Measurements from ENCODE around the gene TAF4. TPM values are rescaled to one million over a fixed set of nuclear protein-coding genes. Genes with fewer than 3 reads are reported as not detected.

Gene TAF4
- total and polyA plus RNA-seq, 8 donors: 14.1 to 21.0 (median 17.1) TPM

DNA sequence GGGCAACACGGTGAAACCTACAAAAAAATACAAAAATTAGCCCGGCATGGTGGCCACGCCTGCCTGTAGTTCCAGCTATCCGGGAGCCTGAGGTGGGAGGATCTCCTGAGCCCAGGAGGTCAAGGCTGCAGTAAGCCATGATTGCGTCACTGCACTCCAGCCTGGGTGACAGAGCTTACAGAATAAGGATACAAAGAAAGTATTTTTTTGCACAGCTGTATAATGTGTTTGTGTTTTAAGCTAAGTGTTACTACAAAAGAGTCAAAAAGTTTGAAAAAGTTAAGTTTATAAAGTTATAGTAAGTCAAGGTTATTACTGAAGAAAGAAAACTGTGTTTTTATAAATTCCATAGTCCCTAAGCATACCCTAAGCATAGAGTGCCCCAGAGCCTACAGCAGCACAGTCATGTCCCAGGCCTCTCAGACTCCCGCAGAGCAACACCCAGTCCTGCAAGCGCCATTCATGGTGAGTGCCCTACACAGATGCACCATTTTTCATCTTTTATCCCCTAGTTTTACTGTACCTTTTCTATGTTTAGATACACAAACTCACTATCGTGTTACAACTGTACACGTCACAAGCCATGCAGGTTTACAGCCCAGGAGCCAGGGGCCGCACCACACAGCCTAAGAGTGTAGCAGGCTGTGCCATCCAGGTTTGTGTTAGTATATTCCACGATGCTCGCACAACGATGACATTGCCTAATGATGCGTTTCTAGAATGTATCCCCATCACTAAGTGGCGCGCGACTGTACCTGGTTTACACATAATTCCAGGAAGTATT, 22.4 kb downstream of the TAF4 start:
- Histone ChIP-seq H3K4me1 (peaks cover 0 to 23% of the 10 kb centered on the region in 2 donors), H3K27me3 (no peaks in the 10 kb centered on the region), H3K36me3 (no peaks in the 10 kb centered on the region), H3K9me3 (no peaks in the 10 kb centered on the region), H3K27ac (no peak overlapping the region), H3K4me3 (no peak overlapping the region)
- ATAC-seq (peak; percentile 85), DNase-seq (peak in 1 of 4 donors; percentile 22)
- TF ChIP-seq, protein P1, sequence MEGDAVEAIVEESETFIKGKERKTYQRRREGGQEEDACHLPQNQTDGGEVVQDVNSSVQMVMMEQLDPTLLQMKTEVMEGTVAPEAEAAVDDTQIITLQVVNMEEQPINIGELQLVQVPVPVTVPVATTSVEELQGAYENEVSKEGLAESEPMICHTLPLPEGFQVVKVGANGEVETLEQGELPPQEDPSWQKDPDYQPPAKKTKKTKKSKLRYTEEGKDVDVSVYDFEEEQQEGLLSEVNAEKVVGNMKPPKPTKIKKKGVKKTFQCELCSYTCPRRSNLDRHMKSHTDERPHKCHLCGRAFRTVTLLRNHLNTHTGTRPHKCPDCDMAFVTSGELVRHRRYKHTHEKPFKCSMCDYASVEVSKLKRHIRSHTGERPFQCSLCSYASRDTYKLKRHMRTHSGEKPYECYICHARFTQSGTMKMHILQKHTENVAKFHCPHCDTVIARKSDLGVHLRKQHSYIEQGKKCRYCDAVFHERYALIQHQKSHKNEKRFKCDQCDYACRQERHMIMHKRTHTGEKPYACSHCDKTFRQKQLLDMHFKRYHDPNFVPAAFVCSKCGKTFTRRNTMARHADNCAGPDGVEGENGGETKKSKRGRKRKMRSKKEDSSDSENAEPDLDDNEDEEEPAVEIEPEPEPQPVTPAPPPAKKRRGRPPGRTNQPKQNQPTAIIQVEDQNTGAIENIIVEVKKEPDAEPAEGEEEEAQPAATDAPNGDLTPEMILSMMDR (IDR thresholded peaks at IDR 0.05): no peak
- intact Hi-C loops (cut with DNase I): no loop called here

DNA sequence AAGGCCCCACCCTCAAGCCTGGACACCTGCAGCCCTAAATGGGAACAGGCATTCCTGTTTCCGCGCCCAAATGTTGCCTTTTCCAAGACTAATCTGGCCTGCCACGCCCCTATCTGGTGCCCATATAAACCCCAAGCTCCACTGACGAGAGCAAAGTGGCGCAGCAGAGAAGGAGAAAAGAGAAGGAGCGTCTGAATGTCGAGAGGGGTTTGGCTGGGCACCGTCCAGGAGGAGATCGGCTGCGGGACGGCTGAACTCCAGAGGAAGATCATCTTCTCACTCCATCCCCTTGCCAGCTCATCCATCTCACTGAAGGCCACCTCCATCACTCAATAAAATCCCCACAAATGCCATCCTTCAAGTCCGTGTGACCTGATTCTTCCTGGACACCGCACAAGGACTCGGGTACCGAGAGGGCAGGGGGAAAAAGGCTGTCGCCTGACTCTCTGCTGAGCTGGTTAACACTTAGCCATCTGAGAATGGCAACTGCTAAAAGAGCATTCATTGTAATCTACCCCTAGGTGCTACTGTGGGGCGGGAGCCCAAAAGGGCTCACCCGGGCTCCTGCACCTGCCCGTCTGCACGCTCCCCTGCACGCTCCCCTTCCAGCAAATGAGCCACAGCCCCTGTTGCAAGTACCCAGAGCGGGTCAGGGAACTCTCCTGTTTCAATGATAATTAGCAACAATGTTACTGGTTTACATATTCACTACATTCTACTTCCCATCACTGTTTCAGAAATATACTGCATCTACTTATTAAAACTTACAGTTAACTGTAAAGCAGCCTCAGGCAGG, 23.5 kb downstream of the TAF4 start:
- DNase-seq (peak in 1 of 4 donors; percentile 31), ATAC-seq (no peak)
- H3K27me3 ChIP-seq: no peaks in the 10 kb centered on the region
- no peak overlapping the region for H3K27ac ChIP-seq
- TF ChIP-seq, protein P1 (IDR thresholded peaks at IDR 0.05): no peak
- H3K4me3 ChIP-seq: no peak overlapping the region
- peaks cover 0 to 23% of the 10 kb centered on the region in 2 donors for H3K4me1 ChIP-seq
- intact Hi-C loops (cut with DNase I): no loop called here
- no peaks in the 10 kb centered on the region for H3K9me3 ChIP-seq
- H3K36me3 ChIP-seq: no peaks in the 10 kb centered on the region

DNA sequence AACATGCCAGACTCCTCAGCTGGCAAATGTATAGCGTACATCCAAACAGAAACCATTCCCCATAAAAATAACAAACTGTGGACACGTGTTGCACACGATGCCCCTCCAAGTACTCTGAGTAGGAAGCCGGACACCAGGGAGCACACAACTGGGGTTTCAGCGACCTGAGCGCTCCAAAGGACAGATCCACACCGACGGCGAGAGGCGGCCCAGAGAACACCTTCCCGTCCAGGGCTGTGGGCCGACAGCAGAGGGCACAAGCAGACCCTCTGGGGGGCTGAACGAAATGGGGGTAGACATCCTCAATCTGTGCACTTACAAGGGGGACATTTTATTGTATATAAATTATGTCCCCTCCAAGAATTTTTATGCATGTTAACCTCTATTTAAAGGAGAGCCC, 24.7 kb downstream of the TAF4 start:
- H3K4me1 ChIP-seq: peaks cover 0 to 22% of the 10 kb centered on the region in 2 donors
- no peak overlapping the region for H3K4me3 ChIP-seq
- intact Hi-C loops (cut with DNase I): no loop called here
- H3K27me3 ChIP-seq: no peaks in the 10 kb centered on the region
- ATAC-seq: no peak
- no peak overlapping the region for H3K27ac ChIP-seq
- H3K36me3 ChIP-seq: no peaks in the 10 kb centered on the region
- TF ChIP-seq, protein P1 (IDR thresholded peaks at IDR 0.05): no peak
- DNase-seq: peak in 1 of 4 donors; percentile 60
- no peaks in the 10 kb centered on the region for H3K9me3 ChIP-seq

DNA sequence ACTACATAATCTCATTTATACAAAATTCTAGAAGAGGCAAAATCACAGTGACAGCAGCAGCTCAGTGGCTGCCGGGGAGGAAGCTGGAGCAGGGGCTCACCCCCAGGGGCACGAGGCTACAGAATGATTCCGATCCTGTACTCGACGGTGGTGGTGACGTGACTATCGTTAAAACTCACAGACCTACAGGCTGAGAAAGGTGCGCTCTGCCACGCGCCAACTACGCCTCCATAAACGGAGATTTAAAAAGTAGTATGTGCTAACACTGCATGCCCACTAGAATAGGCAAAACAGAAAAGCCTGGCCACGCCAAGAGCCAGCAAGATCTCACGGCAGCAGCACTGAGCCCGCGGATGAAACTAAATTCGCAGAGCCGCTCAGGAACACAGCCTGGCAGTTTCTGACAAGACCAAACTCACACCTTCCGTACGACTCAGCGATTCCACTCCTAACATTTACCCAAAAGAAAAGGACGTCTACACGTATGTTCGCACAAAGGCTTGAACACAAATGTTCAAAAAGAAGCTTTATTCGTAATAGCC, 25.2 kb downstream of the TAF4 start:
- intact Hi-C loops (cut with DNase I): no loop called here
- no peak overlapping the region for H3K4me3 ChIP-seq
- ATAC-seq (no peak), DNase-seq (peak in 1 of 4 donors; percentile 9)
- H3K27me3 ChIP-seq: no peaks in the 10 kb centered on the region
- H3K36me3 ChIP-seq: no peaks in the 10 kb centered on the region
- no peak overlapping the region for H3K27ac ChIP-seq
- H3K9me3 ChIP-seq: no peaks in the 10 kb centered on the region
- peaks cover 0 to 17% of the 10 kb centered on the region in 2 donors for H3K4me1 ChIP-seq
- TF ChIP-seq, protein P1 (IDR thresholded peaks at IDR 0.05): no peak

DNA sequence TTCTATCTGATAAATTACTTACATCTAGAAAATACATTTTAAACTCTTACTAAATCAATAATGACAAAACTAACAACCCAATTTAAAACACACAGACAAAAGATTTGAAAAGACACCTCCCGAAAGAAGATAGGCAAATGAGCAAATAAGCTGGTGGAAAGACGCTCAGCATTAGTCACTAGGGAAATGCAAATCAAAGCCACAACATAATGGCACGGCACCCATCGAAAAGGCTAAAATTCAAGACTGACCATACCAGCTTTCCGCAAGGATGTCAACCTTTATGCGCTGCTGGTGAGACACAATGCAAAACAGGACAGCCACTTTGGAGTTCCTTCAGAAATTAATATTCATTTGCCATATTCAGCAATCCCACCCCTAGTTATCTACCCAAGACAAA, 25.9 kb downstream of the TAF4 start:
- intact Hi-C loops (cut with DNase I): no loop called here
- Histone ChIP-seq H3K27me3 (no peaks in the 10 kb centered on the region), H3K4me1 (peaks cover 0 to 10% of the 10 kb centered on the region in 2 donors), H3K4me3 (no peak overlapping the region), H3K27ac (no peak overlapping the region), H3K36me3 (no peaks in the 10 kb centered on the region), H3K9me3 (no peaks in the 10 kb centered on the region)
- TF ChIP-seq, protein P1 (IDR thresholded peaks at IDR 0.05): no peak
- ATAC-seq (no peak), DNase-seq (no peak)
